Measurements from ENCODE around the gene SASS6.

Gene SASS6, protein sequence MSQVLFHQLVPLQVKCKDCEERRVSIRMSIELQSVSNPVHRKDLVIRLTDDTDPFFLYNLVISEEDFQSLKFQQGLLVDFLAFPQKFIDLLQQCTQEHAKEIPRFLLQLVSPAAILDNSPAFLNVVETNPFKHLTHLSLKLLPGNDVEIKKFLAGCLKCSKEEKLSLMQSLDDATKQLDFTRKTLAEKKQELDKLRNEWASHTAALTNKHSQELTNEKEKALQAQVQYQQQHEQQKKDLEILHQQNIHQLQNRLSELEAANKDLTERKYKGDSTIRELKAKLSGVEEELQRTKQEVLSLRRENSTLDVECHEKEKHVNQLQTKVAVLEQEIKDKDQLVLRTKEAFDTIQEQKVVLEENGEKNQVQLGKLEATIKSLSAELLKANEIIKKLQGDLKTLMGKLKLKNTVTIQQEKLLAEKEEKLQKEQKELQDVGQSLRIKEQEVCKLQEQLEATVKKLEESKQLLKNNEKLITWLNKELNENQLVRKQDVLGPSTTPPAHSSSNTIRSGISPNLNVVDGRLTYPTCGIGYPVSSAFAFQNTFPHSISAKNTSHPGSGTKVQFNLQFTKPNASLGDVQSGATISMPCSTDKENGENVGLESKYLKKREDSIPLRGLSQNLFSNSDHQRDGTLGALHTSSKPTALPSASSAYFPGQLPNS

DNA sequence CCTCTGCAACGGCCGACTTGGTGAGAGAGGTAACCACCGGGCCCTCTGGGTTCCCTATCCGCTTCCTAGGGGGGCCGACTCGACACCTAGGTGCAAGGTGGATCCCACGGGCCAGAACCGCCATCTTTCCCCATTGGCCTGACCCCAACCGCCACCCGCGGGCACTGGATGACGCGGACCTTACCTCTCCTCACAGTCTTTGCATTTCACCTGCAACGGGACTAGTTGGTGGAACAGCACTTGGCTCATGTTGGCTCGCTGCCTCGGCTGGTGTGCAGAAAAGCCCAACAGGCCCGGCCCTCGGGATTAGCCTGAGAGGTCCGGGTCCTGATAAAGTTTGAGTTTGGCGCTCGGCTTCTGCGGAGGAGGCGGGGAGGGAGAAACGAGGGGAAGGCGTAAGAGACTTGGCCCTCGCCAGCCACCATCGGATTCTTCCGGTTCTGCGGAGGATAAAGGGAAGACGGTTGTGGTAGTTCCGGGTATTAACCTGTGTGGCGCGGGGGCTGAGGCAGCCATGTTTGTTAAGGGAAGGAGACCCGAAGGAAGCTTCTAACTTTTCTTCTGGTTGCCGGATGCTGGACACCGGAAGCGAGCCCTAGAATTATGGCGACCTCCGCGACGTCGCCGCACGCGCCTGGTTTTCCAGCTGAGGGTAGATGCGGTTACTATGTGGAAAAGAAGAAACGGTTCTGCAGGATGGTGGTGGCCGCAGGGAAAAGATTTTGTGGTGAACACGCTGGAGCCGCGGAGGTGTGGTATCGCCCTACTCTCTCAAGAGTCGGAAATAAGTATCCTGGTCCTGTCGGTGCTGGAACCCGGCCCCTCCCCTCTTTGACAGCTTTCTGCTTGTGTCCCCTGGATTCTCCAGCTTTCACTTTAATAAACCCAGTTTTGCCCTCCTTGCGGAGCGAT lies at the start of gene SASS6, which contains the start of gene TRMT13:
Gene SASS6, minus strand, starts transcription at position 365 of the 912 bp plus-strand sequence. Its CDS starts 116 bp downstream, at position 249.
Gene TRMT13, plus strand, starts transcription at position 598 of the 912 bp plus-strand sequence. Its CDS starts 6 bp downstream, at position 604.
- DNase-seq = peak; percentile 95 to 99 (median 98)
- intact Hi-C loops (cut with DNase I) = loop anchor here (2.0 to 10.0 kb wide), 8 partner anchors 94 to 326 kb away; partner anchors contain the start of genes AGL, DBT, RTCA and SLC35A3

DNA sequence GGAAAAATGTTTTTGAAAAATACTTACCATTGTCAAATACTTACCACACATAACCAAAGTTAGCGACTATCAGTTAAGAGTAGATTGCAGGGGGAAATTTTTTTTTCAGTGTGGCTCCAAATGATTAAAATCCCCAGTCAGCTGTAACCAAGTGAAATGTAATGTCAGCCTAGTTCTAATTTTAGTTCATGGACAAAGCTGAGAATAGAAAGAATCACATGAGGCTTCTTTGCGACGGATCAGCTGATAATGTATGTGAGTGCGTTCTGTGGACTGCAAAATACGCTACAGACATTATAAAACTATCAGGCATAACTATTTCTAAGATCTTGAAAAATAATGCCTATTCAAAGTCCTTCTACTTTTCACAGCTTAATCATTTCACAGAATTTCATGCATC lies 45.4 kb upstream of the SASS6 start, which contains the start of gene LRRC39:
Gene LRRC39, minus strand, starts transcription at position 166 of the 400 bp plus-strand sequence. CDS start 9,740 bp downstream, outside the sequence.
- DNase-seq = no peak

GRCh38 chr1:100177295-100178041 lies 44.7 kb upstream of the SASS6 start:
- no peak for DNase-seq
- intact Hi-C loops (cut with DNase I) = no loop called here

More for the DNA sequence above, 45.4 kb upstream of the SASS6 start, which contains the start of gene LRRC39:
- intact Hi-C loops (cut with DNase I) = no loop called here

DNA sequence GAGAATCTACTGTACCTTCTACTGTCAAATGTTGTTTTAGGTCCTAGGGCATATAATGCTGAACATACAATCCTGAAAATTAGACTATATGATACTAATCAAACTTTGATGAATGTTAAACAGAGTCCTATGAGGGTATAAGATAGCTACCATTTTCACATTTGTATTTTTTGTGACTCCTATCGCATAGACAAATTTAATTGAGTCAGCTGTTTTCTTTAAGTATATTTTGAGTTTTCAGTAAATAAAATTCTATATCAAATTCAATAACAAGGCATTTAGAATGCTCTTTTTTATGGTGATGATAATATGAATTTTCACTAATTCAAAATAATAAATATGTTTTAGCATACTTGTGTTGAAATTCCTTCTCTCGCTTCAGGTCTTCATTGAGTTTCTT lies 35.3 kb upstream of the SASS6 start:
- intact Hi-C loops (cut with DNase I) = no loop called here
- DNase-seq = no peak

- no peak for DNase-seq
- intact Hi-C loops (cut with DNase I) = no loop called here
Measured at GRCh38 chr1:100164702-100165101, 32.0 kb upstream of the SASS6 start.

- intact Hi-C loops (cut with DNase I) = no loop called here
Measured at GRCh38 chr1:100164216-100164615, 31.5 kb upstream of the SASS6 start.

DNA sequence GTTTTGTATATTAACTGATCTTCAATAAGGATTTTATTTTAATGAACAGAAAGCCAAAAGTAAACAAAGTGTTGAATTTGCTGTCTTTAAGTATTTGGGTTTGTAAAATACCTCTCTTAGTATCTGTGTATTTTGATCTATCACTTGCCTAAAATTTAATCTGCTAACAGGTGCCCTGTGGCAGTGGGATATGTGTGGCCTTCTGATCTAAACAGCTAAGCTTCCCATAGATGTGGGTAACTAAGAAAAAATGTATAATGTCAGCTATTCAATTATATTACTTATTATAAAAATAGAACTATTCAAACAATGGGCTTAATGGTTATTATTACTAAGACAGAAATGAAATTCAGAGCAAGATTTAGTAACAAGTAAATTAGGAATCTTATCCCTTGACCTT lies 30.2 kb upstream of the SASS6 start:
- DNase-seq = no peak
- intact Hi-C loops (cut with DNase I) = no loop called here

More at GRCh38 chr1:100164216-100164615, 31.5 kb upstream of the SASS6 start:
- DNase-seq = no peak

DNA sequence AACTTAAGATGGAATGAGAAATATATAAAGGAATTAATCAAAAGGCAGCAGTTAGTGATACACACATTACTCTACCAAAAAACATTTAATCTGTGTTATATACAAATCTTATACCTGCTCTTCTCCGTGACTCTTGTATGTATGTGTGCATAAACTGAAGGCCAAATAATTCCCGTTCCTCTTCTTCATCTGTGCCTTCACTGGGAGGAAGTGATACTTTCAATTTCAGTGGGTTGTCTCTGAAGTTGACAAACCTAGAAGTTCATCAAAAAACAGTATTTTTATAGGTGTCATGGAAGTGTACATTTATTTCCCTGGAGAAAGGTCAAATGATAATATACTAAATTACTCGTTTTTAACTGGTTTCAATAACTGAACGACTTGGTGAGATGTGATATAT lies 19.5 kb upstream of the SASS6 start:
- DNase-seq = no peak
- intact Hi-C loops (cut with DNase I) = no loop called here

GRCh38 chr1:100151679-100152078 lies 18.9 kb upstream of the SASS6 start:
- intact Hi-C loops (cut with DNase I) = no loop called here
- no peak for DNase-seq

- DNase-seq = no peak
- intact Hi-C loops (cut with DNase I) = no loop called here
Measured at GRCh38 chr1:100147875-100148274, 15.1 kb upstream of the SASS6 start.

GRCh38 chr1:100146958-100147357 lies 14.2 kb upstream of the SASS6 start:
- intact Hi-C loops (cut with DNase I) = no loop called here
- no peak for DNase-seq

- intact Hi-C loops (cut with DNase I) = no loop called here
- DNase-seq = no peak
Measured at GRCh38 chr1:100145116-100145515, 12.4 kb upstream of the SASS6 start.

DNA sequence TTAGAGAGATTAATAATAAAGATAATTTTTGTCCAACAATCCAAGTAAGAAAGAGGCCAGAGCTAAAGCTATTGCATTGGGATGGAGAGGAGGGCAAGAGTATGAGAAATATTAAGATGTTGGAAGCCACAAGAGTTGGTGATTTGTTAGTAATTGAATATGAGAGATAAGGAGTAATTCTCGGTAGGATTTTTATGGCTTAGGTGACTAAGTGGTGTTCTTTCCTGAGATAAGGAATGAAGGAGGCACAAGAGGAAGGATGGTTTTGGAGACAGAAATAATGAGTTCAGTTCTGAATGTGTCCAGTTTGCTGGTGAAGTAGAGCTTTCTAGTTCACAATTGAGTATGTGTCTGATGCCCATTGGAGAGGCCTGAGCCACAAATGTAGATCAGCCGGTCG lies 9.6 kb upstream of the SASS6 start:
- intact Hi-C loops (cut with DNase I) = no loop called here
- no peak for DNase-seq

DNA sequence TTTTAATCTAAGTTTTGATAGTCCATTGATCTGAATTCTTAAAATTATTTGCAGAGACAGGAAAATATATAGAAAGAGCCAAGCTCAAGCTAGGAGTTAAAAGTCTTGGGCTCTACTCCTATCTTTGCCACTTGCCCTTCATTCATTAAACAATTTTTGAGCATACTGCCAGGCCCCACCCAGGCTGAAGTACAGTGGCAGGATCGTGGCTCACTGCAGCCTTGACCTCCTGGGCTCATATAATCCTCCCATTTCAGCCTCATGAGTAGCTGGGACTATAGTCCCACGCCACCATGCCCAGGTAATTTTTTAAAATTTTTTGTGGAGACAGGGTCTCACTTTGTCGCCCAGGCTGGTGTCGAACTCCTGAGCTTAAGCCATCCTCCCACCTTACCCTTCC lies 8.5 kb upstream of the SASS6 start:
- intact Hi-C loops (cut with DNase I) = no loop called here
- DNase-seq = no peak

DNA sequence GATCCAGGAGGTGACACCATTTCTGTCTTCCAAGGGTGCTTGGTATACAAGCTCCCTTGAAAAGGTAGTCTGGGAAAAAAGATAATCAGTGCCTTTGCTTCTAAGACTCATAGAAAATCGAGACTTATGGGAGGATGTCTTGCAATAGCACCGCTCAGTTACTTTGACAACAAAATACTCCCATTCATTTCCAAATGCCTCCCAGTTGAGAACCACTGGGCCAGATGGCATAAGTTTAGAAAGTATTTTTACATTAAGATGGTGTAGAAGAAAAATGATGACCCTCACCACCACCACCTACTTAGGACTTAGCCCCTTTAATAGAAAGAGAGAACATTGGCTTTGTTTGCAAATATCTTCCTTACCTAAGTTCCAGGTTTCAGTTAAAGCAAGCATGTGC lies 4.9 kb upstream of the SASS6 start:
- no peak for DNase-seq
- intact Hi-C loops (cut with DNase I) = loop anchor here (10.0 kb wide), 3 partner anchors 173 to 317 kb away; partner anchors contain the start of genes AGL and SLC35A3

- no peak for DNase-seq
- intact Hi-C loops (cut with DNase I) = loop anchor here (5.0 to 10.0 kb wide), 6 partner anchors 112 to 328 kb away; partner anchors contain the start of genes AGL, DBT, RTCA and SLC35A3
Measured at GRCh38 chr1:100134872-100135271, 2.1 kb upstream of the SASS6 start.

DNA sequence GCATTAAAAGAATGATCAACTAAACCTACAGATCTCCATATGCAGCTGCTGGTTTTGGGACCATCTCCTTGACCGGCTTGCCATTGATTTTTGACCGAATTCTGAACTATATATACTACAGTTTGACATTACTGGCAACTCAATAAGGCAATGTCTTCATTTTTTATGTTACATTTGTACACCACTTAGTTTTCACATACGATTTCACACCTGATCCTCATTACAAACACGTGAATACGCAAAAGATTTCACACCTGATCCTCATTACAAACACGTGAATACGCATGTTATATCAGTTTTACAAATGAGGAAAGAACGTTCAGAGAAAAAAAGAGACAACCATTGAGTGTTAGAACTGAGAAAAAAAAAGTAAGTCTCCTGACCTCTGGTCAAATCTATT lies 1.1 kb downstream of the SASS6 start:
- DNase-seq = no peak
- intact Hi-C loops (cut with DNase I) = loop anchor here (2.0 to 10.0 kb wide), 8 partner anchors 93 to 324 kb away; partner anchors contain the start of genes AGL, DBT, RTCA and SLC35A3

GRCh38 chr1:100130552-100131077 lies 2.1 kb downstream of the SASS6 start:
- no peak for DNase-seq
- intact Hi-C loops (cut with DNase I) = loop anchor here (5.0 to 10.0 kb wide), 6 partner anchors 117 to 324 kb away; partner anchors contain the start of genes AGL, DBT, RTCA and SLC35A3

- no peak for DNase-seq
- intact Hi-C loops (cut with DNase I) = no loop called here
Measured at GRCh38 chr1:100127226-100127625, 5.5 kb downstream of the SASS6 start.

Data from posterior cingulate gyrus (tissue), 11 donors.